Spleen (tissue), 7 donors: ENCODE data around the gene SPATA25.

Source experiments
- POLR2A ChIP-seq, 3 donors: fragments of 450-650 bp; IDR thresholded peaks; one replicate each; pipeline ENCODE4 v1.5.1; 2017; ENCODE audit warnings: antibody characterized with exemption in 3 of 3, mild to moderate bottlenecking in 1 of 3
- POLR2AphosphoS5 ChIP-seq, 3 donors: sonication (generic); formaldehyde crosslinking; IDR thresholded peaks; one replicate each; pipeline ENCODE4 v1.5.1; 2017; ENCODE audit warnings: antibody characterized with exemption in 3 of 3
- TF ChIP-seq, protein P1 (sequence below), 11 experiments: fragments of 200-600 bp in 7 of 11; fragments of 450-650 bp in 4 of 11; sonication (generic) in 4 of 11; IDR thresholded peaks in 8 of 11; conservative IDR thresholded peaks in 3 of 11; 1 replicate in 7 of 11; 2 replicates in 4 of 11; pipeline versions ENCODE4 v1.4.0 to v1.8.0; 2016 to 2021; ENCODE audit warnings: antibody characterized with exemption in 11 of 11, inconsistent platforms in 4 of 11, mild to moderate bottlenecking in 1 of 11
- donor health status: DM: no; HTN: no; CAD: no; lungs with moderate emphysema.
- donor health status: DM: no; HTN: no; CAD: no.
- donor health status: DM: no; HTN: no; CAD: no.

DNA sequence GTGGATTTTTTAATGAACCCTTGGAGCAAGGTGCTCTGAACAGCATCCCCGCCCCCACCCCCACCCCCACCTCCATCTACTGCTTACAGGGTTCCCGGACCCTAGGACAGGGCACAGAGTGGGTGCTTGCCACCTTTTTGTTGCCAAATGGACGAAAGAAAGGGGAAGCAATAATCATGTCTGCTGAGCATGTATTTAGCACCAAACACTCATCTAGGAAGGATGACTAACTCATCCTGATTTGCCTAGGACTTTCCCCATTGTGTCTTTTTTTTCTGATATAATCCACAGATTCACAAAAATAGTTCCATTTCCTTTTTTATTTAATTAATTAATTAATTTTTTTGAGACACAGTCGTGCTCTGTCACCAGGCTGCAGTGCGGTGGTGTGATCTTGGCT, 25.7 kb upstream of the SPATA25 start:
- TF ChIP-seq, protein P1, sequence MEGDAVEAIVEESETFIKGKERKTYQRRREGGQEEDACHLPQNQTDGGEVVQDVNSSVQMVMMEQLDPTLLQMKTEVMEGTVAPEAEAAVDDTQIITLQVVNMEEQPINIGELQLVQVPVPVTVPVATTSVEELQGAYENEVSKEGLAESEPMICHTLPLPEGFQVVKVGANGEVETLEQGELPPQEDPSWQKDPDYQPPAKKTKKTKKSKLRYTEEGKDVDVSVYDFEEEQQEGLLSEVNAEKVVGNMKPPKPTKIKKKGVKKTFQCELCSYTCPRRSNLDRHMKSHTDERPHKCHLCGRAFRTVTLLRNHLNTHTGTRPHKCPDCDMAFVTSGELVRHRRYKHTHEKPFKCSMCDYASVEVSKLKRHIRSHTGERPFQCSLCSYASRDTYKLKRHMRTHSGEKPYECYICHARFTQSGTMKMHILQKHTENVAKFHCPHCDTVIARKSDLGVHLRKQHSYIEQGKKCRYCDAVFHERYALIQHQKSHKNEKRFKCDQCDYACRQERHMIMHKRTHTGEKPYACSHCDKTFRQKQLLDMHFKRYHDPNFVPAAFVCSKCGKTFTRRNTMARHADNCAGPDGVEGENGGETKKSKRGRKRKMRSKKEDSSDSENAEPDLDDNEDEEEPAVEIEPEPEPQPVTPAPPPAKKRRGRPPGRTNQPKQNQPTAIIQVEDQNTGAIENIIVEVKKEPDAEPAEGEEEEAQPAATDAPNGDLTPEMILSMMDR (IDR thresholded peaks at IDR 0.05 in 8 of 11, conservative IDR thresholded peaks at IDR 0.05 in 3 of 11) = no peak
- no peak for TF ChIP-seq POLR2AphosphoS5 (IDR thresholded peaks at IDR 0.05)
- no peak for TF ChIP-seq POLR2A (IDR thresholded peaks at IDR 0.05)
